ENCODE data around the gene CNTN2.

CNTN2 gene

DNA sequence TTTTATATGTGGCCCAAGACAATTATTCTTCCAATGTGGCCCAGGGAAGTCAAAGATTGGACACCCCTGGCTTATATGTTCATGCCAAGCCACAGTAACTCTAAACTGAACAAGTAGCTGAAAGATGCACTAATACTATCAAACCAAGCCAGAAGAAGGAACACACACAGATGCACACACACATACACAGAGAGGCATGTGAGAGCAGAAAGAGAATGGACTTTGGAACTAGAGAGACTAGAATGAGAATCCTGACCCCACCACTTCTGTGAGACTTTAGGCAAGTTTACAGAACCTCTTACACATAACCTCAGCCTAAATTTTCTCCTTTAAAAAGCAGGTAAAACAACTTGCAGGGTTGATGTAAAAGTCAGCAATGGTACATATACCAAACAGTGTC lies 52.4 kb downstream of the CNTN2 start:
- TF ChIP-seq, protein P1, sequence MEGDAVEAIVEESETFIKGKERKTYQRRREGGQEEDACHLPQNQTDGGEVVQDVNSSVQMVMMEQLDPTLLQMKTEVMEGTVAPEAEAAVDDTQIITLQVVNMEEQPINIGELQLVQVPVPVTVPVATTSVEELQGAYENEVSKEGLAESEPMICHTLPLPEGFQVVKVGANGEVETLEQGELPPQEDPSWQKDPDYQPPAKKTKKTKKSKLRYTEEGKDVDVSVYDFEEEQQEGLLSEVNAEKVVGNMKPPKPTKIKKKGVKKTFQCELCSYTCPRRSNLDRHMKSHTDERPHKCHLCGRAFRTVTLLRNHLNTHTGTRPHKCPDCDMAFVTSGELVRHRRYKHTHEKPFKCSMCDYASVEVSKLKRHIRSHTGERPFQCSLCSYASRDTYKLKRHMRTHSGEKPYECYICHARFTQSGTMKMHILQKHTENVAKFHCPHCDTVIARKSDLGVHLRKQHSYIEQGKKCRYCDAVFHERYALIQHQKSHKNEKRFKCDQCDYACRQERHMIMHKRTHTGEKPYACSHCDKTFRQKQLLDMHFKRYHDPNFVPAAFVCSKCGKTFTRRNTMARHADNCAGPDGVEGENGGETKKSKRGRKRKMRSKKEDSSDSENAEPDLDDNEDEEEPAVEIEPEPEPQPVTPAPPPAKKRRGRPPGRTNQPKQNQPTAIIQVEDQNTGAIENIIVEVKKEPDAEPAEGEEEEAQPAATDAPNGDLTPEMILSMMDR (IDR thresholded peaks at IDR 0.05; ENCODE audit: extremely low read depth, insufficient read depth, missing control alignments): no peak
- in situ Hi-C loops (cut with MboI; ENCODE audit: low pct_unique_long_range_greater_than_20kb, low sequenced_read_pairs, unreplicated experiment): no loop called here
- DNase-seq (ENCODE audit: low spot score): no peak

DNA sequence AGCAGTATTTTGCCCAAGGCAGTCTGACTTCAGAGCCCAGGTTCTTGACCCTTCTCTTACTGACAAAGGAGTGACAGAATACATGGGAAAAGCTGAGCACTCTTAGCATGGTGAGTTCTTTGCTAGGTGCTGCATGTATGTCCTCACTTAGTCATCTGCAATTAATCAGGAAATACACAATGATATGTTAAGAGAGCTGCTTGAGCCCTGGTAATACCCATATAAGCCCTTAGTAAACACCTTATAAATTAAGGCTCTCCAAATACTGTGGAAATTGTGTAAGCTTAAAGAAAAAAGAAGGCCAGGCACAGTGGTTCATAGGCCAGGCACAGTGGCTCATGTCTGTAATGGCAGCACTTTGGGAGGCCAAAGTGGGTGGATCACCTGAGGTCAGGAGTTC lies 55.2 kb downstream of the CNTN2 start:
- in situ Hi-C loops (cut with MboI; ENCODE audit: low pct_unique_long_range_greater_than_20kb, low sequenced_read_pairs, unreplicated experiment): no loop called here
- TF ChIP-seq, protein P1 (IDR thresholded peaks at IDR 0.05; ENCODE audit: extremely low read depth, insufficient read depth, missing control alignments): no peak
- no peak for DNase-seq (ENCODE audit: low spot score)

DNA sequence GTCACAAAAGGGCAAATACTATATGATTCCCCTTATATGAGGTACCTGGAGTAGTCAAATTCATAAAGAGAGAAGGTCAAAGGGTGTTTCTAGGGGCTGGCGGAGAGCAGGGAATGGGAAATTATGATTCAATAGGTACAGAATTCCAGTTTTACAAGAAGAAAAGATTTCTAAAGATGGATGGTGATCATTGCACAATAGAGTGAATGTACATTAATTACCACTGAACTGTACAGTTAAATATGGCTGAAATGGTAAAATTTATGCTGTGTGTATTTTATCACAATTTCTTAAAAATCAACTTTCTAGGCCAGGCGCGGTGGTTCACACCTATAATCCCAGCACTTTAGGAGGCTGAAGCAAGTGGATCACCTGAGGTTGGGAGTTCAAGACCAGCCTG lies 59.4 kb downstream of the CNTN2 start:
- no peak for DNase-seq (ENCODE audit: low spot score)
- TF ChIP-seq, protein P1 (IDR thresholded peaks at IDR 0.05; ENCODE audit: extremely low read depth, insufficient read depth, missing control alignments): no peak
- in situ Hi-C loops (cut with MboI; ENCODE audit: low pct_unique_long_range_greater_than_20kb, low sequenced_read_pairs, unreplicated experiment): no loop called here

DNA sequence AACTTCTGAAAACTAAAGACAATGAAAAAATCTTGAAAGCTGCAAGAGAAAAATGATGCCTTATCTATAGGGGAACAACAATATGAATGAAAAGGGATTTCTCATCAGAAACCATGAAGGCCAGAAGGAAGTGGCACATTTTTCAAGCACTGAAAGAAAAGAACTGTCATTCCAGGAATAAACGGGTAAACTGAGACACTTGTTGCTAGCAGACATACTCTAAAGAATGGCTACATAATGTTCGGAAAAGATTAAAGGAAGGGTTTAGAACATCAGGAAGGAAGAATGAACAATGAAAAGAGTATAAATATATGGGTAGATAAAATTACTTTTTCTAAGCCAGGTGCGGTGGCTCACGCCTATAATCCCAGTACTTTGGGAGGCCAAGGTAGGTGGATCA lies 64.3 kb downstream of the CNTN2 start:
- in situ Hi-C loops (cut with MboI; ENCODE audit: low pct_unique_long_range_greater_than_20kb, low sequenced_read_pairs, unreplicated experiment): no loop called here
- TF ChIP-seq, protein P1 (IDR thresholded peaks at IDR 0.05; ENCODE audit: extremely low read depth, insufficient read depth, missing control alignments): no peak
- DNase-seq (ENCODE audit: low spot score): no peak

DNA sequence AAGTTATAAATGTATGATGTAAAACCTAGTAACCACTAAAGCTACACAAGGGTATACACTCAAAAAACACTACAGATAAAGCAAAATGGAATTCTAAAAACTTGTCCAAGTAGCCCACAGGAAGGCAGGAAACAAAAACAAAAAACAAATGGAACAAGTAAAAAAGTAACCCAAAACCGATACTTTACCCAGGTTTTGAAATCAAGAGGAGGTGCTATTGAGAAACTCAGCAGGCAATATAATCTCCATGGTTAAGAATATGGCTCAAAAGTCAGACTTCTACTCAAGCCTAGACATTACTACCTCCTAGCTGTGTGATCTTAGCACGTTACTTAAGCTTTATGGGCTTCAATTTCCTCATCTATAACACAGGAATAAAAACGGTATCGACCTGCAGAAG lies 65.5 kb downstream of the CNTN2 start:
- in situ Hi-C loops (cut with MboI; ENCODE audit: low pct_unique_long_range_greater_than_20kb, low sequenced_read_pairs, unreplicated experiment): no loop called here
- DNase-seq (ENCODE audit: low spot score): no peak
- TF ChIP-seq, protein P1 (IDR thresholded peaks at IDR 0.05; ENCODE audit: extremely low read depth, insufficient read depth, missing control alignments): no peak

DNA sequence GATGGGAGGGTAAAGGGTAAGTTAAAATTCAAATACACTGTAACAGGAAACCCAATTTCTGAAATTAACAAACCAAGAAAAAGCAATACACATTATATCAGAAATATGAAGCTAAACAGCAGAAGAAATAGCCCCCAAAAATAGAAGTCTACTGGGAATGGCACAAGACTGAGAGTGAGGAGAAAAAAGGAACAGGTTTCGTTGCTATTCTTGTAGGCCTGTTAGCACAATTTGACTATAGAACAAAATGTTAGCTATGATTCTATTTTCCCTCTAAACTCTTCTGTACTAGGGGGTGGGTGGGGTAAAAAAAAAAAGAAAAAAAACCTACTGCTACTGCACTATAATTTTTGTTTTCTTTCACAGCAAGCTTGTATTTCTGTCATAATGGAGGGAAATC lies 66.3 kb downstream of the CNTN2 start:
- TF ChIP-seq, protein P1 (IDR thresholded peaks at IDR 0.05; ENCODE audit: extremely low read depth, insufficient read depth, missing control alignments): no peak
- no peak for DNase-seq (ENCODE audit: low spot score)
- in situ Hi-C loops (cut with MboI; ENCODE audit: low pct_unique_long_range_greater_than_20kb, low sequenced_read_pairs, unreplicated experiment): no loop called here

DNA sequence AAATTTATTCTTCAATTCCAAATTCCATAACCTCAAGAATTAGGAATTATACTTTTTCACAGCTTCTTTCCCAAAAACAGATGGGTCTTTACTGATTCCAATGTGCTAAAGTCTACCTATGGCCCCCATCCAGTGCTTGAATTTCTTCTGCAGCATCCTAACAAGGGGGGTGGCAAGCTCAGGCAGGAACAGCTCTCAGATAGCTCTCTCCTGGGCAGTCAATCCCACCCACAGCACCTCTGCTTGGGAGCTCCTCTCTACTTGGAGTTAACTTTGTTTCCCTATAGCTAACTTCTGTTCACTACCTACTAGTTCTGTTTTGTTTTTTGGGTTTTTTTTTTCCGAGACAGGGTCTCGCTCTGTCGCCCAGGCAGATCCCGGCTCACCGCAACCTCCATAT lies 66.7 kb downstream of the CNTN2 start:
- TF ChIP-seq, protein P1 (IDR thresholded peaks at IDR 0.05; ENCODE audit: extremely low read depth, insufficient read depth, missing control alignments): no peak
- in situ Hi-C loops (cut with MboI; ENCODE audit: low pct_unique_long_range_greater_than_20kb, low sequenced_read_pairs, unreplicated experiment): no loop called here
- no peak for DNase-seq (ENCODE audit: low spot score)

Measured in GM13977 (cell line).